GM18951 (cell line): Measurements from ENCODE around the gene CDSN.
"Not testable (repeated sequence)": the region's sequence is repeated elsewhere in the genome, so short reads cannot be mapped to it uniquely, and the experiment has no call there.

Experiments
- POLR2A ChIP-seq: IDR thresholded peaks from 4 replicates; pipeline ENCODE4 v1.6.1; 2011; ENCODE audit warnings: mild to moderate bottlenecking; ENCODE audit not compliant: insufficient read length, insufficient read depth; ENCODE audit errors: extremely low read depth
- in situ Hi-C: fragments of 300-500 bp; cut with MboI; formaldehyde crosslinking; loops from one replicate; pipeline ENCODE4 v1.12.0; 2022; ENCODE audit warnings: low sequenced_read_pairs, mixed read lengths, inconsistent platforms; ENCODE audit not compliant: unreplicated experiment

The CDSN gene, protein sequence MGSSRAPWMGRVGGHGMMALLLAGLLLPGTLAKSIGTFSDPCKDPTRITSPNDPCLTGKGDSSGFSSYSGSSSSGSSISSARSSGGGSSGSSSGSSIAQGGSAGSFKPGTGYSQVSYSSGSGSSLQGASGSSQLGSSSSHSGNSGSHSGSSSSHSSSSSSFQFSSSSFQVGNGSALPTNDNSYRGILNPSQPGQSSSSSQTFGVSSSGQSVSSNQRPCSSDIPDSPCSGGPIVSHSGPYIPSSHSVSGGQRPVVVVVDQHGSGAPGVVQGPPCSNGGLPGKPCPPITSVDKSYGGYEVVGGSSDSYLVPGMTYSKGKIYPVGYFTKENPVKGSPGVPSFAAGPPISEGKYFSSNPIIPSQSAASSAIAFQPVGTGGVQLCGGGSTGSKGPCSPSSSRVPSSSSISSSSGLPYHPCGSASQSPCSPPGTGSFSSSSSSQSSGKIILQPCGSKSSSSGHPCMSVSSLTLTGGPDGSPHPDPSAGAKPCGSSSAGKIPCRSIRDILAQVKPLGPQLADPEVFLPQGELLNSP

DNA sequence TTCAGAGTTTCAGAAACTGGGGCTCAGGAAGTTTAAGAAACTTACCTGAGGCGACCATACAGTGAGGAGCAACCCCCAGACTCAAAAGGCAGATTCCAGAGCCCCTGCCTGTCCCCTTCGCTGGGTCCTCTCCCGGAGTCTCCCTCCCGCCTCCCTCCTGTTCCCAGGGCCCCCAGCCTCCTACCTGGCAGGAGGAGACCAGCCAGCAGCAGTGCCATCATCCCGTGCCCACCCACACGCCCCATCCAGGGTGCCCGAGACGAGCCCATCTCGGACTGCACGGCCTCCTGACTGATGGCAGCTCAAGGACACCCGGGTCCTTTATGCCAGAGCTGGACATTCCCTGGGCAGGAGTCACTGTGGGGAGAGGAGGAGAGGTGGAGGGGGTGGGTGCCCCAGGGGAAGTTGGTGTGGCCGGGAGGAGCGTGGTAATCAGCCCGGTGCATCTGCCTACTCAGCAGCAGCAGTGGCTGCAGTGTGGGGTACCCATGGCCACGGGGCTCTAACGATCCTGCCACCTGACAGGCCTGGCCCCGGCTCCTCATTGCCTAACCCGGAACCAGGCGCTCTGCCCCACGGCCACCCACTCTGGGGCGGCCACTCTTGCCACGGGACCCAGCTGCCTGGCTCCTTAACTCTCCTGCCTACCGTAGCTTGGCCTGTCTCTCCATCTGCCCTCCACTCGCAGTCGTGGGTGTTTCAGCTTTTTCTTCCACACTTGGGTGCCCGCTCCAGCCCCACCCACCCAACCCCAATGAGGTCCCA, at the start of gene CDSN:
Gene CDSN (minus strand): TSS at position 296 of the 765 bp plus-strand sequence. CDS start 27 bp downstream, at position 269.
- TF ChIP-seq POLR2A: no peak
- in situ Hi-C loops: no loop called here

DNA sequence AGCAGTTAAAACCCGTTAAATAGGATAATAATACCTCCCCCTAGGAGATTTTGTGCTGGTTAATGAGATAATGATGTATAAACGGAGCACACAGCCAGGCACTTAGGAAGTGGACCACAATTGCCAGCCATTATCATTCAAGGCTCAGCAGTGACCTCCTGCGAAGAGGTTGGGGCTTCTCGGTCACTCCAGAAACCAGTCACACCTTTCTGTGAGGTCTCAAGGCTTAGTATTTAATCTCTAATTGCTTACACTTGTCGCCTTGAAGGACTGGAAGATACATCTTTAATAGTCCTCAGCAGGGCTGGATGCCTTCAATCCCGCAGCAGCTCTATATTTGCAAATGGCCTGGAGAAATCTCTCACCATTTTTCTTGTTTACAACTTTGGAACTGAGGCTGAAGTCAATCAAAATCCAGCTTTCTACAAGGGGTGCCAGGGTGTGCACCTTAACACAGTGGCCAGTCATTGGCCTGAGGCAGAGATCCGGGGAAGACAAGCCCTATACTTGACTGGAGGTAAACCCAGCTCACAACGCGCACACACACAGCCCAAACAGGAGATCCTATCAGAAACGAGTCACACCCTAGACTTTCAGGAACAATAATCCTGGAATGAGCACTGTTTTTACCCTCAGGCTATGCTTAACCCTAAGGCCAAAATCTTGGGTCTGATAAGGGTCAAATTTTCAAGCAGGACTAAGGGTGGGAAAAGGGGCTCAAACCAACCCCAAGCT, 49.0 kb upstream of the CDSN start:
- no peak for TF ChIP-seq POLR2A
- in situ Hi-C loops: no loop called here

DNA sequence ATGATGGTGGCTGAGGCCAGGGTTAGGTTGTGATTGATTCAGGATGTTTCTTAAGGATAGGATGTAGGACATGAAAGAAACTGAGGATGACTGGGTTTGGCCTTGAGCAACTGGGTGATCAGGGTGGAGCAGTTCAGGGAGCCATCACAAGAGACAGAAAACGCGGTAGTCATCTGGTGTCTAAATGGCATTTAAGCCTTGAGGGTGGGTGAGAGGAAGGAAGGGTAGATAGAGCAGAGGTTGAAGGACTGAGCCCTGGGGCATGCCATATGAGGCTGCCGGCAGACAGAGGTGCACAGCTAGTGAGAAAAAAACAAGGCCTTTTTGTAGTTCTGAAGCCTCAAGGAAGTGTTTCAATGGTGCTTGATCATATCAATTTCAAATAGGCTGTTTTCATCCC, 48.4 kb upstream of the CDSN start:
- in situ Hi-C loops: no loop called here
- TF ChIP-seq POLR2A: no peak

DNA sequence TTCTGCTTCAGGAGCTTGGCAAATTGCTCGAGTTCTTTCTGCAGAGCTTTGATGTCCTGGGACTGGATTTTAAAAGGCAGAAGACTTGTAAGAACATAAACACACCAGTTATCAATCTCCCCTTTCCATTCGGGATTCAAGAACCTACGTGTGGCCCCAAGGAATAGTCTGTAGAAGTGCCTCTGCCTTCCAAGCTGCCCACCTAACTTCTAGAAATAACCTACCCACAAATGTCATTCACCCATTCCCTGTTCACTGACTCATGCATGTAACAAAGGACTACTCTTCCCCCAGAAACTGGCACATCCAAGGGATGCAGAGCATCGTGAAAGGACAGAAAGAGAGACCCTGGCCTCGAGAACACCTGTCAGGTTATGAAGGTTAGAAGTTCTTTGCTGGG, 45.7 kb upstream of the CDSN start:
- no peak for TF ChIP-seq POLR2A
- in situ Hi-C loops: no loop called here

DNA sequence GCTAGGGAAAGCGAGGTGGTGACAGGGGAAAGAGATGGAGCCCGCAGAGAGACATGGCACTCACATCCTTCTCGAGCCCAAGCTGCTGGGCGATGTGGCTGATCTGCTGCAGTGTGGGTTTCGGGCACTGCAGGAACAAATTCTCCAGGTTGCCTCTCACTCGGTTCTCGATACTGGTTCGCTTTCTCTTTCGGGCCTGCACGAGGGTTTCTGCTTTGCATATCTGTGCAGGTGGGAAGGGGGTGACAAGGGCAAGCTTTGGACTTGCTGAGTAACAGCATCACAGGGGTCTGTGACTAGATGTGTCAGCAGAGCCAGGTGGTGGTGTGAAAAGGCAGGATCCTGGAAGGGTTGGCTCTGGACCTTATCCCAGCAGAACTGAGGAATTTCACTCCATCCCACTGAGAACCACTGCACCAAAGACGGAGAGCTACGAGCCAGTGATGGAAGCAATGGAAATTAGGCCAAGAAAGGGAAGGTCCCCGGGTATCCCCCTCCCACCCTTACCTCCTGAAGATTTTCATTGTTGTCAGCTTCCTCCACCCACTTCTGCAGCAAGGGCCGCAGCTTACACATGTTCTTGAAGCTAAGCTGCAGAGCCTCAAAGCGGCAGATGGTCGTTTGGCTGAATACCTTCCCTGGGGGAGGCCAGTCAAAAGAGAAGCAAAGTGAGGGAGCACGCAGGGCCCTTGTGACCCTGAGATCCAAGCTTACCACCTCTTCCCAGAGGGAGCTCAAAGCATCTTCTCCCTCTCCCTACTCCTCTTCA, 45.0 kb upstream of the CDSN start:
- peak; percentile 51 for TF ChIP-seq POLR2A
- in situ Hi-C loops: not testable (repeated sequence)

DNA sequence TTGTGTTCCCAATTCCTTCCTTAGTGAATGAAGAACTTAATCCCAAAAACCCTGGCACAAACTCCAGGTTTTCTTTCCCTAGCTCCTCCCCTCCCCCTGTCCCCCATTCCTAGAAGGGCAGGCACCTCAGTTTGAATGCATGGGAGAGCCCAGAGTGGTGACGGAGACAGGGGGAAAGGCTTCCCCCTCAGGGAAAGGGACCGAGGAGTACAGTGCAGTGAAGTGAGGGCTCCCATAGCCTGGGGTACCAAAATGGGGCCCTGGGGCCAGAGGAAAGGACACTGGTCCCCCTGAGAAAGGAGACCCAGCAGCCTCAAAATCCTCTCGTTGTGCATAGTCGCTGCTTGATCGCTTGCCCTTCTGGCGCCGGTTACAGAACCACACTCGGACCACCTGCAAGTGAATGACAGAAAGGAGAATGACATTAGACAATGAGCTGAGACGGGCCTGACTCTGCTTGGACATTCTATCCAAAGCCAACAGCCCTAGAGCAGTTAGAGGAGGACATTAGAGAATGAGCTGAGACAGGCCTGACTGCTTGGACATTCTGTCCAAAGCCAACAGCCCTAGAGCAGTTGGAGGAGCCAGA, 44.3 kb upstream of the CDSN start:
- in situ Hi-C loops: not testable (repeated sequence)

DNA sequence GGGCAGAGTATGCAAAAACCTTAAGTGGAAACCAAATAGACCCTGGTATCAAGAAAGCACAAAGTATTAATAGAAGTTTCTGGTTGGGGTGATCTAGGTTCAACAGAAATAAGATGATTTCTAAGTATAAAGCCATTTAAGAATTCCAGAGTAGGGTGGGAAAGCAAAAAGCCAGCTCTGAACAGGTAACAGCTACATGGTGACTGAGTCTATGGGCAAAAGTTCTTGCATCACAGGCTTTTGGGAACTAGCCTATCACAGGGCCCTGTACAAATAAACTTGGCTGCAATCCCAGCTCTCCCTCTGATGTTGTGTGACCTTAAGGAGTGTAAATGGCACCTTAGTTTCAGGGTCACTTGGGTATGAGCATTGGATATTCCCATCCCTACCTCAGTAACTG, 43.7 kb upstream of the CDSN start:
- in situ Hi-C loops: no loop called here
- TF ChIP-seq POLR2A: no peak

DNA sequence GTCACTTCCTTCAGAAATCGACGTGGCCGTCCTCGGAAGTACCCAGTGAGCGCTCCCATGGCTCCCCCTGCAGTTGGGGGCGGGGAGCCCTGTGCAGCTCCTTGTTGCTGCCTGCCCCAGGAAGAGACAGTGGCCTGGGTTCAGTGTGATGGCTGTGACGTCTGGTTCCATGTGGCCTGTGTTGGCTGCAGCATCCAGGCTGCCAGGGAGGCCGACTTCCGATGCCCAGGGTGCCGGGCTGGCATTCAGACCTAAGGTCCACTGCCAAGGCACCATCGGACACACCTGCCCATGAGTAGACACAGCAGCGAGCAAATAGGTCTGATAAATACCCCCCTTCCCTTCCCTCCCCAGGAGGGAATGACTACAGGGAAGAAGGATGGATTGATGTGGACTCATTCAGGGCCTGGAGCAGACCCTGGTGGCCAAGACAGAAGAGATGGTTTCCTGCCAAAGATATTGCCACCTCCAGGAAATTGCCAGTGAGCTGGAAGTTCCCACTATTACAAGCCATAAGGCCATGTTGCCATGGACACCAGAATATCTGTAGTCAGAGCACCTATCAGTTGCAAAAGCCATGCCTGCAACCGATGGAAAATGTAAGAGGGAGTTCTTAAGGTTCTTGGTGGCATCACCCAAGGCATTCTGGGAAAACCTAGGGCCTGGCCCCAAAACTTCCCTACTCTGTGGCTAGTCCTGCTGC, 42.4 kb upstream of the CDSN start:
- in situ Hi-C loops: no loop called here
- TF ChIP-seq POLR2A: no peak

DNA sequence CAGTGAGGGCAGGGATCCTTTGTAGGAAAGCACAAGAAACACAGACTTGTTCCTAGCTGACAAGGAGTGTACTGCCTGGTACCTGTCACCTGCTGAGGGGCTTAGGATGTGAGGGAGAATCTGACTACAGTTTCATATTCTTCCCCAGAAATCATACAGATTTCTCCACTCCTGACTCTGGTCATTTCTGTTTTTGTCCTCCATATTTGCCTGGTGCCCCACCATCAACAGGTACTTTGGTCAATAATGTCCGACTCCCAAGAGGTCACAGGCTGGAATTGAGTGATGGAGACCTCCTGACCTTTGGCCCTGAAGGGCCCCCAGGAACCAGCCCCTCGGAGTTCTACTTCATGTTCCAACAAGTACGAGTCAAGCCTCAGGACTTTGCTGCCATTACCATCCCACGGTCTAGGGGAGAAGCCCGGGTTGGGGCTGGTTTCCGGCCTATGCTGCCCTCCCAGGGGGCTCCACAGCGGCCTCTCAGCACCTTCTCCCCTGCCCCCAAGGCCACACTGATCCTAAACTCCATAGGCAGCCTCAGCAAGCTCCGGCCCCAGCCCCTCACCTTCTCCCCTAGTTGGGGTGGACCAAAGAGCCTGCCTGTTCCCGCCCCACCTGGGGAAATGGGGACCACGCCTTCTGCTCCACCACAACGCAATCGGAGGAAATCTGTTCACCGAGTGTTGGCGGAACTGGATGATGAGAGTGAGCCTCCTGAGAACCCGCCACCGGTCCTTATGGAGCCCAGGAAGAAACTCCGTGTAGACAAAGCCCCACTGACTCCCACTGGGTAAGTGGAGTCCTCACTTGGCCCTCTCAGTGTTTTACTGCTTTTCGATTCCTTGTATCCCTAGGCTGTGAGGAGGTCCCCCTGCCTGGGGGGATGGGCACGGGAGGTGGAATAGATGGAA, 41.2 kb upstream of the CDSN start:
- in situ Hi-C loops: no loop called here
- no peak for TF ChIP-seq POLR2A

DNA sequence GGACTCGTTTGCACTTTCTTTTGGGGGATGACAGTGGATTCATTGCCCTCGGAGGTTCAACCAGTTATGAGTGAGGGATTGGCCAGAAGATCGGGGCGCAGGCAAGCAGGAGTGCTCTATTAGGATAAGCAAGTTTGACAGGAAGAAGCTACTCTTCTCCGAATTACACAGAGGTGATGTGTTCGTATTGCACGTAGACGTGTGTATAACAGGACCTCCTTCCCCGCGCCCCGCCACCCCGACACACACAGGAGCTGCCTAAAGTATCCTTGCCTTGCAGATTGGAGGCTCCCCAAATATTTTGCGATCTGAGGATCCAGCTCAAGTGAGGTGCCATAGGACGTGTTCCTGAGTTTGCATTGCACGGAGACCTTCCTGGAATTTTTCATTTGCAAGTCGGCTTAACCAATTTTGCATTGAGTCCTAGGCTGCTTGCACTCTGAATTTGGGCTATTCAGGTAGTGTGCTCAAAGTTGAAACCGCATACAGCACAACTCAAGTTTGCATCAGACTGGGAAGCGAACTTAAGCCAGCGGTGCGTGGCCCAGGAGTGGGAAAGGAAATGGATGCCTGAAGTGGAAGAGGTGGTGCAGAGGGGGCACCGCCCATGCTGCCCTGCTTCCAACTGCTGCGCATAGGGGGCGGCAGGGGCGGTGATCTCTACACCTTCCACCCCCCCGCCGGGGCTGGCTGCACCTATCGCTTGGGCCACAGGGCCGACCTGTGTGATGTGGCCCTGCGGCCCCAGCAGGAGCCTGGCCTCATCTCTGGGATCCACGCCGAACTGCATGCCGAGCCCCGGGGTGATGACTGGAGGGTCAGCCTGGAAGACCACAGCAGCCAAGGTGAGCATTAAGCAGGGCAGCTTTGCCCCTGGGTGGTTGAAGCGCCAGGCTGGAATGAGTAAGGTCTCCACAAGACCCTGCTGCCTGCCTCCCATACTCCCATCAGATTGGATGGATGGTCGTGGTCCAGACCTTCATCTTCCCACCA, 38.9 kb upstream of the CDSN start:
- in situ Hi-C loops: no loop called here
- TF ChIP-seq POLR2A: no peak
